Stimulated activated CD8-positive, alpha-beta memory T cell treated with anti-CD3 and anti-CD28 coated beads, Interleukin-7, amount 100 ng/mL, for 48 hours (primary cell): ENCODE measurements around the gene KRTAP4-5.
"Not testable (repeated sequence)": the region's sequence is repeated elsewhere in the genome, so short reads cannot be mapped to it uniquely, and the experiment has no call there.

Source experiments
- DNase-seq, 2 donors: peaks; one replicate each; pipeline ENCODE4 v3.0.0-alpha.2; 2020; ENCODE audit warnings: low read depth in 1 of 2; ENCODE audit errors: extremely low read depth in 1 of 2

The KRTAP4-5 gene

GRCh38 chr17:41149652-41149985, at the start of gene KRTAP4-5:
TSS of gene KRTAP4-5 (minus strand) at chr17:41149825. CDS start at chr17:41149767, 58 bp downstream.
- DNase-seq: no peak

GRCh38 chr17:41196068-41196467, 46.4 kb upstream of the KRTAP4-5 start:
- DNase-seq: no peak

GRCh38 chr17:41190328-41190727, 40.7 kb upstream of the KRTAP4-5 start:
- no peak for DNase-seq

GRCh38 chr17:41189837-41190318, 40.3 kb upstream of the KRTAP4-5 start, which contains the start of gene KRTAP9-1:
TSS of gene KRTAP9-1 (plus strand) at chr17:41189887. CDS start at chr17:41189887, 0 bp downstream.
- not testable (repeated sequence) for DNase-seq

- DNase-seq: no peak
Observed at GRCh38 chr17:41186872-41187271, 37.2 kb upstream of the KRTAP4-5 start.

GRCh38 chr17:41185001-41185400, 35.4 kb upstream of the KRTAP4-5 start:
- no peak for DNase-seq

GRCh38 chr17:41184480-41184961, 34.9 kb upstream of the KRTAP4-5 start, which contains the start of gene KRTAP4-1:
TSS of gene KRTAP4-1 (minus strand) at chr17:41184911. CDS start at chr17:41184854, 57 bp downstream.
- no peak for DNase-seq

GRCh38 chr17:41178843-41179616, 29.4 kb upstream of the KRTAP4-5 start:
- DNase-seq: no peak

- no peak for DNase-seq
Observed at GRCh38 chr17:41178341-41178740, 28.7 kb upstream of the KRTAP4-5 start.

- DNase-seq: no peak
Observed at GRCh38 chr17:41177727-41178271, 28.2 kb upstream of the KRTAP4-5 start, which contains the start of gene KRTAP4-2. TSS of gene KRTAP4-2 (minus strand) at chr17:41178221. CDS start at chr17:41178164, 57 bp downstream.

GRCh38 chr17:41176744-41177387, 27.2 kb upstream of the KRTAP4-5 start:
- no peak for DNase-seq

- no peak for DNase-seq
Observed at GRCh38 chr17:41171886-41172285, 22.3 kb upstream of the KRTAP4-5 start.

- DNase-seq: no peak
Observed at GRCh38 chr17:41168121-41168520, 18.5 kb upstream of the KRTAP4-5 start, which contains the start of gene KRTAP4-3. TSS of gene KRTAP4-3 (minus strand) at chr17:41168221. CDS start at chr17:41168172, 49 bp downstream.

- DNase-seq: no peak
Observed at GRCh38 chr17:41167561-41167960, 17.9 kb upstream of the KRTAP4-5 start.

GRCh38 chr17:41163828-41164227, 14.2 kb upstream of the KRTAP4-5 start:
- no peak for DNase-seq

- no peak for DNase-seq
Observed at GRCh38 chr17:41160648-41161047, 11.0 kb upstream of the KRTAP4-5 start, which contains the start of gene KRTAP4-4. TSS of gene KRTAP4-4 (minus strand) at chr17:41160748. CDS start at chr17:41160691, 57 bp downstream.

GRCh38 chr17:41160190-41160589, 10.6 kb upstream of the KRTAP4-5 start:
- DNase-seq: not testable (repeated sequence)

- DNase-seq: no peak
Observed at GRCh38 chr17:41153856-41154255, 4.2 kb upstream of the KRTAP4-5 start.

GRCh38 chr17:41151525-41151924, 1.9 kb upstream of the KRTAP4-5 start:
- DNase-seq: no peak

- no peak for DNase-seq
Observed at GRCh38 chr17:41150026-41150425, 401 bp upstream of the KRTAP4-5 start.
